Ovary (tissue), 9 donors: ENCODE data around the gene ARF1. TPM values are rescaled to one million over a fixed set of nuclear protein-coding genes. Genes with fewer than 3 reads are reported as not detected.
"Not testable (repeated sequence)": the region's sequence is repeated elsewhere in the genome, so short reads cannot be mapped to it uniquely, and the experiment has no call there.

ENCODE experiments used
- DNase-seq, 5 donors: peaks; one replicate each; pipeline ENCODE4 v3.0.0-alpha.2; 2019 to 2020
- H3K27ac ChIP-seq, 2 donors: fragments of 200-600 bp; one replicate each; pipeline versions ENCODE4 v1.5.1 to v1.8.0; 2019 to 2022
- H3K27me3 ChIP-seq: fragments of 200-600 bp; one replicate; pipeline ENCODE4 v1.8.0; 2022
- H3K36me3 ChIP-seq: fragments of 200-600 bp; sonication (generic); one replicate; pipeline ENCODE4 v1.5.1; 2019
- H3K4me1 ChIP-seq: one replicate; pipeline ENCODE4 v1.8.1; 2013; ENCODE audit warnings: mild to moderate bottlenecking, moderate library complexity; ENCODE audit not compliant: insufficient read depth
- H3K4me3 ChIP-seq: fragments of 200-600 bp; sonication (generic); one replicate; pipeline ENCODE4 v1.5.1; 2017
- H3K9me3 ChIP-seq, 2 donors: fragments of 200-600 bp in 1 of 2; sonication (generic) in 1 of 2; one replicate each; pipeline versions ENCODE4 v1.5.1 to v1.8.1; 2013 to 2019; ENCODE audit warnings: mild to moderate bottlenecking in 1 of 2, moderate library complexity in 1 of 2
- EP300 ChIP-seq: sonication (generic); formaldehyde crosslinking; IDR thresholded peaks from one replicate; pipeline ENCODE4 v1.6.1; 2017; ENCODE audit warnings: antibody characterized with exemption
- POLR2A ChIP-seq: fragments of 450-650 bp; IDR thresholded peaks from one replicate; pipeline ENCODE4 v1.6.1; 2017; ENCODE audit warnings: antibody characterized with exemption, mild to moderate bottlenecking, moderate library complexity
- WGBS, 3 donors: extraction: QIAGEN DNeasy Blood & Tissue Kit in 1 of 3; methylation state at CpG; one replicate each; pipeline versions ENCODE4 v1.1.5 to v1.1.7; 2013 to 2017; 5-methylcytosine and 5-hydroxymethylcytosine counted together
- intact Hi-C, 4 donors: fragments of 100-400 bp; cut with DNase I; formaldehyde crosslinking; loops; one replicate each; pipeline versions ENCODE4 v1.11.0 to v1.15.1; 2022 to 2023
- polyA plus RNA-seq, 2 donors: library from polyadenylated mRNA; stranded (reverse); fragments of 200-250 nt in 1 of 2; fragments of 350-450 nt in 1 of 2; fragmentation: Illumina TruSeq in 1 of 2; extraction: RNeasy Lipid Tissue Mini Kit (QIAGEN cat#74804) in 1 of 2; gene quantifications; one replicate each; pipeline ENCODE4 v1.2.3, GENCODE V29; 2013 to 2014
- total RNA-seq, 7 donors: library from RNA; depleted of rRNA in 2 of 7; stranded (reverse); fragments of >200 nt in 2 of 7; fragmentation: NEBNext Ultra II Directional in 3 of 7; extraction: Animal tissue kit (Norgen Biotek cat#: 25700) in 3 of 7; gene quantifications; one replicate each; pipeline versions ENCODE4 v1.1.0 to v1.2.4, GENCODE V29; 2016 to 2023
- TF ChIP-seq, protein P1 (sequence below), 3 donors: fragments of 450-650 bp in 2 of 3; fragments of 200-600 bp in 1 of 3; IDR thresholded peaks; one replicate each; pipeline versions ENCODE4 v1.5.1 to v1.8.0; 2016 to 2022; ENCODE audit warnings: antibody characterized with exemption in 3 of 3, mild to moderate bottlenecking in 1 of 3
- donor health status: DM: no; HTN: no; CAD: no; lungs with moderate emphysema.
- donor health status: DM: no; HTN: no; CAD: no.
- donor health status: Bipolar disorder and iron deficiency.
- donor health status: DM: yes; HTN: yes; CAD: no.
- donor health status: DM: no; HTN: no; CAD: no.
- donor health status: DM: yes; HTN: yes; CAD: no.

The ARF1 gene
- total and polyA plus RNA-seq, 9 donors: 179 to 345 (median 285) TPM

- DNase-seq: peak in 2 of 5 donors; percentile 54 to 63
- TF ChIP-seq, protein P1, sequence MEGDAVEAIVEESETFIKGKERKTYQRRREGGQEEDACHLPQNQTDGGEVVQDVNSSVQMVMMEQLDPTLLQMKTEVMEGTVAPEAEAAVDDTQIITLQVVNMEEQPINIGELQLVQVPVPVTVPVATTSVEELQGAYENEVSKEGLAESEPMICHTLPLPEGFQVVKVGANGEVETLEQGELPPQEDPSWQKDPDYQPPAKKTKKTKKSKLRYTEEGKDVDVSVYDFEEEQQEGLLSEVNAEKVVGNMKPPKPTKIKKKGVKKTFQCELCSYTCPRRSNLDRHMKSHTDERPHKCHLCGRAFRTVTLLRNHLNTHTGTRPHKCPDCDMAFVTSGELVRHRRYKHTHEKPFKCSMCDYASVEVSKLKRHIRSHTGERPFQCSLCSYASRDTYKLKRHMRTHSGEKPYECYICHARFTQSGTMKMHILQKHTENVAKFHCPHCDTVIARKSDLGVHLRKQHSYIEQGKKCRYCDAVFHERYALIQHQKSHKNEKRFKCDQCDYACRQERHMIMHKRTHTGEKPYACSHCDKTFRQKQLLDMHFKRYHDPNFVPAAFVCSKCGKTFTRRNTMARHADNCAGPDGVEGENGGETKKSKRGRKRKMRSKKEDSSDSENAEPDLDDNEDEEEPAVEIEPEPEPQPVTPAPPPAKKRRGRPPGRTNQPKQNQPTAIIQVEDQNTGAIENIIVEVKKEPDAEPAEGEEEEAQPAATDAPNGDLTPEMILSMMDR (IDR thresholded peaks at IDR 0.05): no peak
- TF ChIP-seq POLR2A (peak; percentile 6), EP300 (no peak)
- Histone ChIP-seq H3K4me3 (peak overlapping the region; percentile 72), H3K4me1 (peaks cover 5% of the 10 kb centered on the region), H3K9me3 (no peaks in the 10 kb centered on the region), H3K27ac (peak overlapping the region; percentile 73 to 74), H3K27me3 (no peaks in the 10 kb centered on the region), H3K36me3 (no peaks in the 10 kb centered on the region)
- 4 to 10% (median 9%) methylated on average over 15 of the region's 15 CpGs for WGBS, 3 donors
- intact Hi-C loops: loop anchor here in 1 of 4 donors (2.0 kb wide), 1 partner anchor 57 kb away; no protein-coding TSS in a partner anchor
Observed at GRCh38 chr1:228109962-228110488, 27.5 kb downstream of the ARF1 start.

DNA sequence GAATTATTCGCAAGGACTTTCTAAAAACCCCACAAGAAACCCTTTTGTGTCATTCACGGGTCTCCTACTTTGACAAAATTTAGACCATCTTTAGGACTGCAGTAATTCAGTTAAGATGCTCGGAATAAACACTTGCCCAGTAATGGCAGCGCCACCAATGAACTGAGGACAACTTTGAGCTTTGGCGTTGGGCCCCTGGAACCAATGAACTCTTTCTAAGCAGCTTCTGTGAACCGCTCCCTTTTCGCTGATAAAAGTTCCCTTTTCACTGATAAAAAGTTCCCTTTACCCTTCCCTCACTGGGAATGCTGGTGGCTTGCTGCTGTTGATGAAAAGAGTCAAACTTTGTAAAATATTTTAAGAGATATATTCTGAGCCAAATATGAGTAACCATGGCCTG lies 28.0 kb downstream of the ARF1 start:
- TF ChIP-seq POLR2A (no peak), EP300 (no peak)
- TF ChIP-seq, protein P1 (IDR thresholded peaks at IDR 0.05): no peak
- intact Hi-C loops: no loop called here
- H3K4me3 ChIP-seq: no peak overlapping the region
- peak overlapping the region; percentile 73 to 74 for H3K27ac ChIP-seq
- H3K27me3 ChIP-seq: no peaks in the 10 kb centered on the region
- H3K4me1 ChIP-seq: peaks cover 5% of the 10 kb centered on the region
- H3K36me3 ChIP-seq: no peaks in the 10 kb centered on the region
- no peak for DNase-seq
- H3K9me3 ChIP-seq: no peaks in the 10 kb centered on the region
- WGBS, 3 donors: 76 to 87% (median 77%) methylated on average over 7 of the region's 7 CpGs

GRCh38 chr1:228111315-228111714 lies 28.8 kb downstream of the ARF1 start:
- H3K9me3 ChIP-seq, H3K4me1 ChIP-seq, intact Hi-C loops, H3K27me3 ChIP-seq, H3K36me3 ChIP-seq, DNase-seq, H3K27ac ChIP-seq, H3K4me3 ChIP-seq: not testable (repeated sequence)
- WGBS, 3 donors: 94 to 98% (median 95%) methylated on average over 6 of the region's 6 CpGs

GRCh38 chr1:228112167-228112566 lies 29.7 kb downstream of the ARF1 start:
- Histone ChIP-seq H3K27ac (no peak overlapping the region), H3K36me3 (no peaks in the 10 kb centered on the region), H3K27me3 (no peaks in the 10 kb centered on the region), H3K9me3 (no peaks in the 10 kb centered on the region), H3K4me3 (no peak overlapping the region), H3K4me1 (peaks cover 5% of the 10 kb centered on the region)
- intact Hi-C loops: no loop called here
- no peak for DNase-seq
- TF ChIP-seq POLR2A (no peak), EP300 (no peak)
- TF ChIP-seq, protein P1 (IDR thresholded peaks at IDR 0.05): no peak
- 89 to 94% (median 92%) methylated on average over 7 of the region's 7 CpGs for WGBS, 3 donors

DNA sequence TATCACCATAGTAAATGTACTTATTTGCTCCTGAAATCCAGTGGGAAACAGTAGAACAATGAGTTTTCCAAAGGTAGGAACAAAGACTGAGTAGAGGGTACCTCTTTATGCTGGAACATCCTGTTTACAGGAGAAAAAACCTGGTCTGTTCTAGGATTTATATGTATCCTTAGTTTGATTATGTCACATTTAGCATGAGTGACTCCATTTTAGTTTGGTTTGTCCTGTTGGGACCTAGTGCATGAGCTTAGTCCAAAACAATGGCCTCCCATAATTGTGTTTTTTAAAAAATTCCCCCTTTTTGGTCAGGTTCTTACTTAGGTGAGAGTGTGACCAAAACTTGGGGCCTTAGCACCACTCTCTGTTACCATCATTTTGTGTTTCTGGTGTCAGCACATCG lies 30.1 kb downstream of the ARF1 start:
- Histone ChIP-seq H3K36me3 (no peaks in the 10 kb centered on the region), H3K27me3 (no peaks in the 10 kb centered on the region), H3K4me1 (peaks cover 5% of the 10 kb centered on the region), H3K9me3 (no peaks in the 10 kb centered on the region), H3K4me3 (no peak overlapping the region), H3K27ac (no peak overlapping the region)
- WGBS, 3 donors: 85 to 97% (median 86%) methylated on average over 1 of the region's 1 CpG
- intact Hi-C loops: no loop called here
- no peak for DNase-seq
- TF ChIP-seq, protein P1 (IDR thresholded peaks at IDR 0.05): no peak
- TF ChIP-seq EP300 (no peak), POLR2A (no peak)
